Lung (tissue), 12 donors: Measurements from ENCODE around the gene CDC45. TPM values are rescaled to one million over a fixed set of nuclear protein-coding genes. Genes with fewer than 3 reads are reported as not detected.
"Not testable (repeated sequence)": the region's sequence is repeated elsewhere in the genome, so short reads cannot be mapped to it uniquely, and the experiment has no call there.

Experiments
- ATAC-seq: fragments of 200-7000 bp; cut with Tn5 transposase; one replicate; pipeline ENCODE4 v1.9.1; 2020; ENCODE audit warnings: moderate number of reproducible peaks; ENCODE audit not compliant: insufficient read depth, low FRiP score
- DNase-seq, 3 donors: peaks; one replicate each; pipeline ENCODE4 v3.0.0-alpha.2; 2013 to 2017
- H3K27ac ChIP-seq, 2 donors: one replicate each; pipeline ENCODE4 v1.5.1; 2013; ENCODE audit warnings: mild to moderate bottlenecking in 2 of 2, moderate library complexity in 2 of 2, control low read depth in 1 of 2, inconsistent platforms in 1 of 2, low read depth in 1 of 2, low read length in 1 of 2
- H3K27me3 ChIP-seq, 3 donors: one replicate each; pipeline ENCODE4 v1.5.1; 2013; ENCODE audit warnings: low read length in 2 of 3; ENCODE audit not compliant: control insufficient read depth in 3 of 3, insufficient read depth in 3 of 3
- H3K36me3 ChIP-seq, 4 donors: one replicate each; pipeline ENCODE4 v1.5.1; 2013; ENCODE audit warnings: low read length in 4 of 4, mild to moderate bottlenecking in 1 of 4, moderate library complexity in 1 of 4; ENCODE audit not compliant: control insufficient read depth in 4 of 4, insufficient read depth in 4 of 4
- H3K4me1 ChIP-seq, 5 donors: one replicate each; pipeline ENCODE4 v1.5.1; 2013; ENCODE audit warnings: low read length in 5 of 5, mild to moderate bottlenecking in 2 of 5, moderate library complexity in 1 of 5; ENCODE audit not compliant: control insufficient read depth in 5 of 5, insufficient read depth in 5 of 5
- H3K4me3 ChIP-seq: one replicate; pipeline ENCODE4 v1.5.1; 2013; ENCODE audit warnings: mild to moderate bottlenecking, control low read depth, moderate library complexity
- H3K9ac ChIP-seq, 2 donors: one replicate each; pipeline ENCODE4 v1.5.1; 2013; ENCODE audit warnings: low read length in 2 of 2, control low read depth in 1 of 2; ENCODE audit not compliant: insufficient read depth in 1 of 2
- H3K9me3 ChIP-seq, 4 donors: one replicate each; pipeline ENCODE4 v1.5.1; 2013; ENCODE audit warnings: low read length in 3 of 4, mild to moderate bottlenecking in 1 of 4, moderate library complexity in 1 of 4; ENCODE audit not compliant: control insufficient read depth in 4 of 4, insufficient read depth in 3 of 4
- CTCF ChIP-seq: IDR thresholded peaks from 2 replicates; pipeline ENCODE4 v1.5.1; 2012; ENCODE audit warnings: mild to moderate bottlenecking; ENCODE audit errors: control extremely low read depth, extremely low read depth
- WGBS, 2 donors: extraction: QIAGEN DNeasy Blood & Tissue Kit; methylation state at CpG; one replicate each; pipeline ENCODE4 v1.1.7; 2013; 5-methylcytosine and 5-hydroxymethylcytosine counted together
- polyA plus RNA-seq, 2 donors: library from polyadenylated mRNA; stranded (reverse); fragments of 200-250 nt; gene quantifications; one replicate each; pipeline ENCODE4 v1.2.1, GENCODE V29; 2013
- total RNA-seq, 2 donors: library from RNA; depleted of rRNA in 1 of 2; stranded (reverse); fragments of >200 nt in 1 of 2; gene quantifications; one replicate each; pipeline ENCODE4 v1.2.1, GENCODE V29; 2014 to 2021
- donor health status: control.
- donor health status: control.
- donor health status: Bipolar disorder and iron deficiency.
- donor health status: healthy.
- donor health status: DM: yes; HTN: yes; CAD: no.

CDC45 gene
- total and polyA plus RNA-seq, 4 donors, result 2.1 to 6.8 (median 3.1) TPM

GRCh38 chr22:19530751-19531150, 51.0 kb downstream of the CDC45 start:
- H3K27me3 ChIP-seq, result no peaks in the 10 kb centered on the region
- H3K36me3 ChIP-seq, result no peaks in the 10 kb centered on the region
- WGBS, 2 donors, result 68 to 84% methylated on average over 3 of the region's 3 CpGs
- TF ChIP-seq CTCF, result no peak
- no peak overlapping the region for H3K27ac ChIP-seq
- H3K4me3 ChIP-seq, result no peak overlapping the region
- peaks cover 0 to 13% (median 5%) of the 10 kb centered on the region in 5 donors for H3K4me1 ChIP-seq
- ATAC-seq (no peak), DNase-seq (no peak)
- H3K9me3 ChIP-seq, result no peaks in the 10 kb centered on the region
- no peak overlapping the region for H3K9ac ChIP-seq

GRCh38 chr22:19531327-19531726, 51.6 kb downstream of the CDC45 start:
- H3K27ac ChIP-seq, H3K36me3 ChIP-seq, H3K9ac ChIP-seq, H3K4me1 ChIP-seq, H3K4me3 ChIP-seq, H3K27me3 ChIP-seq, H3K9me3 ChIP-seq, ATAC-seq, DNase-seq: not testable (repeated sequence)
- WGBS, 2 donors, result 93 to 95% methylated on average over 6 of the region's 6 CpGs

- WGBS, 2 donors, result 91 to 95% methylated on average over 8 of the region's 8 CpGs
- Histone ChIP-seq H3K9ac (no peak overlapping the region), H3K4me3 (no peak overlapping the region), H3K27me3 (no peaks in the 10 kb centered on the region), H3K36me3 (no peaks in the 10 kb centered on the region), H3K9me3 (no peaks in the 10 kb centered on the region), H3K4me1 (no peaks in the 10 kb centered on the region), H3K27ac (no peak overlapping the region)
- ATAC-seq (no peak), DNase-seq (no peak)
- TF ChIP-seq CTCF, result no peak
Observed at GRCh38 chr22:19533049-19533626, 53.4 kb downstream of the CDC45 start.

- no peak overlapping the region for H3K4me3 ChIP-seq
- H3K4me1 ChIP-seq, result no peaks in the 10 kb centered on the region
- no peaks in the 10 kb centered on the region for H3K9me3 ChIP-seq
- no peaks in the 10 kb centered on the region for H3K27me3 ChIP-seq
- H3K36me3 ChIP-seq, result no peaks in the 10 kb centered on the region
- no peak for ATAC-seq
- no peak for DNase-seq
- no peak overlapping the region for H3K27ac ChIP-seq
- TF ChIP-seq CTCF, result no peak
- no peak overlapping the region for H3K9ac ChIP-seq
Observed at GRCh38 chr22:19533857-19534256, 54.1 kb downstream of the CDC45 start.
